Measurements from ENCODE around the gene LAMA2. TPM values are rescaled to one million over a fixed set of nuclear protein-coding genes. Genes with fewer than 3 reads are reported as not detected.

Gene LAMA2
- total and polyA plus RNA-seq, 2 of the 8 experiments (the other 6 are each of a cell fraction or from before 2014, with no cell fraction given): 1.3 to 3.8 TPM

DNA sequence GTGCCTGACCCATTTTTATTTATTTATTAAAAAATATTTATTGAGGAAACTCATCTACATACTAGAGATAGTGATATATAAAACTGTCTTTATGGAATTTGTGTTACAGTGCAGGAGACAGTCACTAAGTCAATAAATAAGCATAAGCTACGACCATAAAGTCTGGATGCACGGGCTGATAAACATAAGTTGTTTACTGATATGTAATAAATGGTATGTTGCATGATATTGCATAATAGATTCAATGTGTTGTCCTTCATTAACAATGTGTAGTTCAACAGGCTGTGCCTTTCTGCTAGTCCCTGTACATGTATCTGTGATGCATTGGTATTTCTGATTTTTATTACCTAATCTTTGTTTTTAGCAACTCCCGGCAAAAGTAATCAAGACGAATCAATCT is 515.8 kb downstream of the LAMA2 start (continued):
- no peak for TF ChIP-seq CHD7 (IDR thresholded peaks at IDR 0.05; ENCODE audit: insufficient replicate concordance, low read length)
- no peak for TF ChIP-seq ATF2 (IDR thresholded peaks at IDR 0.05; ENCODE audit: low read length)
- TF ChIP-seq TCF12 (IDR thresholded peaks at IDR 0.05; ENCODE audit: low read depth, low read length): no peak
- TF ChIP-seq, protein P1, sequence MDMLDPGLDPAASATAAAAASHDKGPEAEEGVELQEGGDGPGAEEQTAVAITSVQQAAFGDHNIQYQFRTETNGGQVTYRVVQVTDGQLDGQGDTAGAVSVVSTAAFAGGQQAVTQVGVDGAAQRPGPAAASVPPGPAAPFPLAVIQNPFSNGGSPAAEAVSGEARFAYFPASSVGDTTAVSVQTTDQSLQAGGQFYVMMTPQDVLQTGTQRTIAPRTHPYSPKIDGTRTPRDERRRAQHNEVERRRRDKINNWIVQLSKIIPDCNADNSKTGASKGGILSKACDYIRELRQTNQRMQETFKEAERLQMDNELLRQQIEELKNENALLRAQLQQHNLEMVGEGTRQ (IDR thresholded peaks at IDR 0.05; ENCODE audit: low read length): no peak
- no peak for TF ChIP-seq KDM4A (IDR thresholded peaks at IDR 0.05; ENCODE audit: low read depth, low read length, severe bottlenecking)
- no peak for TF ChIP-seq TAF7 (optimal IDR thresholded peaks at IDR 0.05; ENCODE audit: borderline replicate concordance, low read depth, low read length)
- TF ChIP-seq MAFK (IDR thresholded peaks at IDR 0.05; ENCODE audit: low read depth, low read length): no peak
- TF ChIP-seq NANOG (IDR thresholded peaks at IDR 0.05; ENCODE audit: insufficient read depth, low read depth, low read length, poor library complexity, severe bottlenecking): no peak
